NOMO-1 (cell line): ENCODE data around the gene CDC34.

Experiments
- DNase-seq, 2 experiments: peaks; one replicate each; lab custom pipeline; 2025; ENCODE audit not compliant: unreplicated experiment in 2 of 2; lab: John Stamatoyannopoulos, UW

The CDC34 gene

GRCh38 chr19:540867-541637, 9.5 kb downstream of the CDC34 start:
- no peak for DNase-seq

GRCh38 chr19:541699-542098, 10.1 kb downstream of the CDC34 start:
- DNase-seq = no peak

- no peak for DNase-seq
Observed at GRCh38 chr19:542173-542866, 10.8 kb downstream of the CDC34 start.

- no peak for DNase-seq
Observed at GRCh38 chr19:543910-544608, 12.5 kb downstream of the CDC34 start, which contains the start of gene GZMM. GZMM (plus strand) TSS chr19:544053; CDS start chr19:544072, 19 bp downstream.

- DNase-seq = no peak
Observed at GRCh38 chr19:547117-547516, 15.6 kb downstream of the CDC34 start.

- DNase-seq = no peak
Observed at GRCh38 chr19:547836-548720, 16.5 kb downstream of the CDC34 start.

GRCh38 chr19:548886-549830, 17.6 kb downstream of the CDC34 start:
- DNase-seq = no peak

GRCh38 chr19:554817-555216, 23.3 kb downstream of the CDC34 start:
- DNase-seq = no peak

- DNase-seq = no peak
Observed at GRCh38 chr19:555474-555808, 23.9 kb downstream of the CDC34 start.

GRCh38 chr19:556611-557382, 25.2 kb downstream of the CDC34 start:
- DNase-seq = no peak

GRCh38 chr19:558770-559439, 27.3 kb downstream of the CDC34 start:
- no peak for DNase-seq

- no peak for DNase-seq
Observed at GRCh38 chr19:560121-560520, 28.6 kb downstream of the CDC34 start.

GRCh38 chr19:566403-566802, 34.8 kb downstream of the CDC34 start:
- DNase-seq = peak; percentile 79 to 91

GRCh38 chr19:566844-567243, 35.3 kb downstream of the CDC34 start:
- no peak for DNase-seq

GRCh38 chr19:567296-567900, 35.8 kb downstream of the CDC34 start:
- DNase-seq = no peak

GRCh38 chr19:570251-570686, 38.7 kb downstream of the CDC34 start:
- DNase-seq = no peak

GRCh38 chr19:570937-571565, 39.5 kb downstream of the CDC34 start:
- peak; percentile 61 to 76 for DNase-seq
